Trophoblast cell (in vitro differentiated cells and primary cell): ENCODE results near the gene ZMYM1.
"Not testable (repeated sequence)": the region's sequence is repeated elsewhere in the genome, so short reads cannot be mapped to it uniquely, and the experiment has no call there.

Source experiments
- DNase-seq, 2 donors: peaks; one replicate each; pipeline ENCODE4 v3.0.0-alpha.2; 2016
- H2AFZ ChIP-seq: 2 replicates; pipeline ENCODE4 v1.6.1; 2013; ENCODE audit warnings: low read length, moderate library complexity, mild to moderate bottlenecking; ENCODE audit not compliant: insufficient read depth, poor library complexity
- H2AK5ac ChIP-seq: 2 replicates; pipeline ENCODE4 v1.6.1; 2013; ENCODE audit warnings: mild to moderate bottlenecking, low read length
- H2BK120ac ChIP-seq: 2 replicates; pipeline ENCODE4 v1.6.1; 2013; ENCODE audit warnings: low read length, mild to moderate bottlenecking, moderate library complexity; ENCODE audit not compliant: insufficient read depth, poor library complexity
- H2BK12ac ChIP-seq: 2 replicates; pipeline ENCODE4 v1.6.1; 2013; ENCODE audit warnings: mild to moderate bottlenecking, low read length, moderate library complexity
- H2BK5ac ChIP-seq: 2 replicates; pipeline ENCODE4 v1.6.1; 2013; ENCODE audit warnings: low read length, low read depth, moderate library complexity, mild to moderate bottlenecking; ENCODE audit not compliant: poor library complexity
- H3K14ac ChIP-seq: 2 replicates; pipeline ENCODE4 v1.6.1; 2013; ENCODE audit warnings: mild to moderate bottlenecking, low read length
- H3K18ac ChIP-seq: 2 replicates; pipeline ENCODE4 v1.6.1; 2013; ENCODE audit warnings: mild to moderate bottlenecking, low read length
- H3K23ac ChIP-seq: 2 replicates; pipeline ENCODE4 v1.6.1; 2013; ENCODE audit warnings: low read length
- H3K27ac ChIP-seq: 2 replicates; pipeline ENCODE4 v1.5.1; 2013; ENCODE audit warnings: low read depth, mild to moderate bottlenecking, inconsistent platforms, low read length, moderate library complexity
- H3K27me3 ChIP-seq: 2 replicates; pipeline ENCODE4 v1.6.1; 2013; ENCODE audit warnings: inconsistent platforms, mild to moderate bottlenecking, low read length, moderate library complexity; ENCODE audit not compliant: insufficient read depth
- H3K36me3 ChIP-seq, 2 experiments: 1 replicate in 1 of 2; 2 replicates in 1 of 2; pipeline ENCODE4 v1.6.1; 2013; ENCODE audit warnings: low read length in 2 of 2, mild to moderate bottlenecking in 2 of 2, moderate library complexity in 1 of 2; ENCODE audit not compliant: insufficient read depth in 2 of 2, control insufficient read depth in 1 of 2
- H3K4ac ChIP-seq: 2 replicates; pipeline ENCODE4 v1.6.1; 2013; ENCODE audit warnings: low read depth, mild to moderate bottlenecking, low read length, moderate library complexity
- H3K4me1 ChIP-seq, 2 experiments: 1 replicate in 1 of 2; 2 replicates in 1 of 2; pipeline ENCODE4 v1.6.1; 2013; ENCODE audit warnings: low read length in 2 of 2, mild to moderate bottlenecking in 2 of 2, moderate library complexity in 1 of 2; ENCODE audit not compliant: insufficient read depth in 2 of 2, control insufficient read depth in 1 of 2
- H3K4me2 ChIP-seq: 2 replicates; pipeline ENCODE4 v1.6.1; 2013; ENCODE audit warnings: inconsistent platforms, mild to moderate bottlenecking, low read length, moderate library complexity
- H3K4me3 ChIP-seq: 2 replicates; pipeline ENCODE4 v1.5.1; 2013; ENCODE audit warnings: mild to moderate bottlenecking, low read depth, low read length, inconsistent platforms
- H3K79me1 ChIP-seq: one replicate; pipeline ENCODE4 v1.6.1; 2013; ENCODE audit warnings: low read length
- H3K79me2 ChIP-seq: 2 replicates; pipeline ENCODE4 v1.6.1; 2013; ENCODE audit warnings: low read length, mild to moderate bottlenecking; ENCODE audit not compliant: control insufficient read depth, insufficient read depth, poor library complexity
- H3K9ac ChIP-seq: 2 replicates; pipeline ENCODE4 v1.6.1; 2013; ENCODE audit warnings: mild to moderate bottlenecking, low read length
- H3K9me3 ChIP-seq: 2 replicates; pipeline ENCODE4 v1.6.1; 2013; ENCODE audit warnings: low read depth, mild to moderate bottlenecking, control low read depth, inconsistent platforms, low read length; ENCODE audit not compliant: insufficient read depth
- H4K12ac ChIP-seq: 2 replicates; pipeline ENCODE4 v1.6.1; 2013; ENCODE audit warnings: low read depth, mild to moderate bottlenecking, low read length, moderate library complexity
- H4K8ac ChIP-seq: 2 replicates; pipeline ENCODE4 v1.6.1; 2013; ENCODE audit warnings: low read depth, mild to moderate bottlenecking, low read length, moderate library complexity
- H4K91ac ChIP-seq: one replicate; pipeline ENCODE4 v1.6.1; 2013; ENCODE audit warnings: low read depth, mild to moderate bottlenecking, low read length, moderate library complexity
- WGBS: extraction: QIAGEN DNeasy Blood & Tissue Kit; methylation state at CpG from one replicate; pipeline ENCODE4 v1.1.7; 2013; ENCODE audit warnings: missing lambda C conversion rate; ENCODE audit not compliant: insufficient read length, insufficient coverage; ENCODE audit errors: extremely low coverage; 5-methylcytosine and 5-hydroxymethylcytosine counted together

Gene ZMYM1

DNA sequence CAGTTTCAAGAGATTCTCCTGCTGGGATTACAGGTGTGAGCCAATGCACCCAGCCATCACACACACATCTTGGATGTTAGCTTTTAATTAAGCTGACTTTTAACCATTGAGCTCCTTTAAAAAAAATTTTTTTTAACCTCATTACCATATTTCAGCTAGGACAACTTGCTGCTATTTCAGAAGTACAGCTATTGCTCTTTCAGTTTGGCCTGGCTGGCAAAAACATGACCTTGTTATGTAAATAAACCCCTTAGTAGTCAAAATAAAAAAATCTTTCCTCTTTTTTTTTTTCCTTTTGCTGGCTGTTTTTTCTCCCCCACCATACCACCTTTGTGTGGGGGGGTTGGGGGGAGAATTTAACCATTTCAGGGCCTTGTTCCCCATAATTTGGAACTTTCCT lies 49.9 kb downstream of the ZMYM1 start:
- Histone ChIP-seq H3K9me3 (peaks cover 1% of the 10 kb centered on the region), H2BK5ac (no peak overlapping the region), H3K4me2 (no peak overlapping the region), H3K4me3 (no peak overlapping the region), H3K79me2 (no peaks in the 10 kb centered on the region), H4K12ac (no peak overlapping the region), H3K27me3 (no peaks in the 10 kb centered on the region), H3K79me1 (no peaks in the 10 kb centered on the region), H2AK5ac (no peak overlapping the region), H3K4ac (no peak overlapping the region), H3K4me1 (no peaks in the 10 kb centered on the region), H3K36me3 (no peaks in the 10 kb centered on the region), H2BK120ac (no peak overlapping the region), H4K91ac (no peak overlapping the region), H3K27ac (no peak overlapping the region), H2AFZ (no peak overlapping the region), H4K8ac (no peak overlapping the region), H3K18ac (no peak overlapping the region), H2BK12ac (no peak overlapping the region), H3K23ac (no peak overlapping the region), H3K14ac (no peak overlapping the region), H3K9ac (no peak overlapping the region)
- no peak for DNase-seq

GRCh38 chr1:35136780-35137179 lies 57.6 kb downstream of the ZMYM1 start:
- Histone ChIP-seq H3K79me2 (no peaks in the 10 kb centered on the region), H3K4me3 (no peak overlapping the region), H2AFZ (no peak overlapping the region), H3K4me2 (no peak overlapping the region), H2BK120ac (no peak overlapping the region), H3K79me1 (no peaks in the 10 kb centered on the region), H4K91ac (no peak overlapping the region), H3K4me1 (no peaks in the 10 kb centered on the region), H4K8ac (no peak overlapping the region), H3K18ac (no peak overlapping the region), H3K23ac (no peak overlapping the region), H3K27ac (no peak overlapping the region), H2AK5ac (no peak overlapping the region), H3K14ac (no peak overlapping the region), H2BK5ac (no peak overlapping the region), H2BK12ac (no peak overlapping the region), H3K9ac (no peak overlapping the region), H3K27me3 (no peaks in the 10 kb centered on the region), H3K4ac (no peak overlapping the region), H3K36me3 (no peaks in the 10 kb centered on the region), H4K12ac (no peak overlapping the region), H3K9me3 (no peaks in the 10 kb centered on the region)
- no CpG with 5 or more reads among the region's 3 CpGs for WGBS
- no peak for DNase-seq

DNA sequence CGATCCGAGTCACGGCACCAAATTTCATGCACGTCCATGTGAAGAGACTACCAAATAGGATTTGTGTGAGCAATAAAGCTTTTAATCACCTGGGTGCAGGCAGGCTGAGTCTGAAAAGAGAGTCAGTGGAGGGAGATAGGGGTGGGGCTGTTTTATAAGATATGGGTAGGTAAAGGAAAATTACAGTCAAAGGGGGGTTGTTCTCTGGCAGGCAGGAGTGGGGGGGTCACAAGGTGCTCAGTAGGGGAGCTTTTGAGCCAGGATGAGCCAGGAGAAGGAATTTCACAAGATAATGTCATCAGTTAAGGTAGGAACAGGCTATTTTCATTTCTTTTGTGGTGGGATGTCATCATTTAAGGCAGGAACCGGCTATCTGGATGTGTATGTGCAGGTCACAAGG lies 58.4 kb downstream of the ZMYM1 start:
- H2BK120ac ChIP-seq, H3K4ac ChIP-seq, H4K12ac ChIP-seq, H3K79me2 ChIP-seq, H3K36me3 ChIP-seq, DNase-seq, H3K4me3 ChIP-seq, H3K79me1 ChIP-seq, H3K18ac ChIP-seq, H3K27ac ChIP-seq, H3K9ac ChIP-seq, H4K91ac ChIP-seq, H2AK5ac ChIP-seq, H3K23ac ChIP-seq, H3K14ac ChIP-seq, H4K8ac ChIP-seq, H3K4me2 ChIP-seq, H3K4me1 ChIP-seq, H2AFZ ChIP-seq, H3K9me3 ChIP-seq, H2BK12ac ChIP-seq, H2BK5ac ChIP-seq, H3K27me3 ChIP-seq: not testable (repeated sequence)
- WGBS: no CpG with 5 or more reads among the region's 5 CpGs

DNA sequence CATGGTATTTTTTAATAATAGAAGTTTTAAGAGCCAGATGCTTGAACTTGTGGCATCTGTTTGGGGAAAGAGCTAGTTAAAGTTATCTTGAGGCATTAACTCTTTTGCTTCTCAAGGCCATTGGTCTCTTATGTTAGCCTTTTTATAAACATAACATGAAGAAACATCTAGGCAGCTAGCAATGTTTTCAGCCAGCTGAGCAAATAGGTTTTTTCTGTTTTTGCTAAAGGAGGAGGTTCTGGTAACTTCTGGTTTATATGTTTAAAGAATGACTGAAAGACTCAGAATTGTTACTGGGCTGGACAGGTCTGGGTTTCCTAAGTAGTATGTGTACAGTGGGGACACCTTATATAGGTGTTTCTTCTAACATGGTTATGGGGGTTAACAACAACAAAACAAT lies 63.1 kb downstream of the ZMYM1 start:
- not testable (repeated sequence) for H2BK5ac ChIP-seq, H3K27ac ChIP-seq, H3K4me2 ChIP-seq, H3K18ac ChIP-seq, H3K9ac ChIP-seq, H3K23ac ChIP-seq, H3K14ac ChIP-seq, H2AFZ ChIP-seq, H2BK12ac ChIP-seq, H4K91ac ChIP-seq, H4K12ac ChIP-seq, DNase-seq, H2AK5ac ChIP-seq, H3K79me1 ChIP-seq, H4K8ac ChIP-seq, H3K36me3 ChIP-seq, H3K79me2 ChIP-seq, H2BK120ac ChIP-seq, H3K4ac ChIP-seq, H3K4me1 ChIP-seq, H3K9me3 ChIP-seq, H3K4me3 ChIP-seq, H3K27me3 ChIP-seq

DNA sequence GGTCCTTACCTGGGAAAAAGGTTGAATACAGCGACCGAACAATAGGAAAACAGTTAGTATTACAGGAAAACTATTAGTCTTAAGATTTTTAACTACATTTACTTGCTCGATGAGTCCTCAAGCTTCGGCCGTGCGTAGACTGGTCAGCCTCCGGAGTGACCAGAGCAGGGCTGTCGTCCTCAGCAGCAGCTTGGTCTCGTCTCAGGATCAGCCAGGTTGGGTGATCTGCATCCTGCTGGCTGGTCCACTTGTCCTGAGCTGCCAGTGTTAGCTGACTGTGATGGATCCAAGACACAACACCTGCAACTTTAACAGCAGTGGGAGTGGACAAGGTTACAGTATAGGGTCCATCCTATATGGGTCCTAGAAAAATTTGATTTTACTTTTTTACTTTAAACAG lies 63.5 kb downstream of the ZMYM1 start:
- not testable (repeated sequence) for H2BK120ac ChIP-seq, H4K91ac ChIP-seq, H3K4me2 ChIP-seq, H3K27me3 ChIP-seq, H4K12ac ChIP-seq, H2BK5ac ChIP-seq, DNase-seq, H2AFZ ChIP-seq, H4K8ac ChIP-seq, H2AK5ac ChIP-seq, H3K36me3 ChIP-seq, H3K9me3 ChIP-seq, H3K4ac ChIP-seq, H3K4me3 ChIP-seq, H3K79me2 ChIP-seq, H3K14ac ChIP-seq, H3K9ac ChIP-seq, H3K18ac ChIP-seq, H3K23ac ChIP-seq, H3K79me1 ChIP-seq, H2BK12ac ChIP-seq, H3K27ac ChIP-seq, H3K4me1 ChIP-seq
- WGBS: no CpG with 5 or more reads among the region's 9 CpGs
